ENCODE measurements around the gene HDAC11. TPM values are rescaled to one million over a fixed set of nuclear protein-coding genes. Genes with fewer than 3 reads are reported as not detected.
A peak's percentile ranks its signal among the peaks of the same experiment; 100 is the strongest.
"Not testable (repeated sequence)": the region's sequence is repeated elsewhere in the genome, so short reads cannot be mapped to it uniquely, and the experiment has no call there.

Gene HDAC11
- polyA plus RNA-seq, 10 donors = 11.6 to 18.0 (median 13.6) TPM

DNA sequence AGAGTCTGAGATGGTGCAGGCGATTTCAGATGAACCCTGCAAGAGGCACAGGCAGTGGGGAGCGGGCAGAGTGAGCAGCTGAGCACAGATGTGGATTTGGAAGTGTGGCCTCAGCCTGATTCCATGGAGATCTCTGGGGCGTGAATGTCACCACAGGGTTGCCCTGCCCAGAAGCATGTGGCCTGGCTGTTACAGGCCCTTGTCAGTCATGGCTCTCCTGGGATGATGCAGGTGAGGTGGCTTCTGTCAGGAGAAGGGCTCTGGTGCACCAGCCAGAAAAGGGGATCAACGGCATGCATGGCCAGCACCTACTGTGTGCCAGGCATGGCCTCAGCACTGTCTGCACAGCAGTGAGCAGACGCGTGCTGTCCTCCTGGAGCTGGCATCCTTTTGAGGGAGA is 11.9 kb downstream of the HDAC11 start:
- DNase-seq = no peak

DNA sequence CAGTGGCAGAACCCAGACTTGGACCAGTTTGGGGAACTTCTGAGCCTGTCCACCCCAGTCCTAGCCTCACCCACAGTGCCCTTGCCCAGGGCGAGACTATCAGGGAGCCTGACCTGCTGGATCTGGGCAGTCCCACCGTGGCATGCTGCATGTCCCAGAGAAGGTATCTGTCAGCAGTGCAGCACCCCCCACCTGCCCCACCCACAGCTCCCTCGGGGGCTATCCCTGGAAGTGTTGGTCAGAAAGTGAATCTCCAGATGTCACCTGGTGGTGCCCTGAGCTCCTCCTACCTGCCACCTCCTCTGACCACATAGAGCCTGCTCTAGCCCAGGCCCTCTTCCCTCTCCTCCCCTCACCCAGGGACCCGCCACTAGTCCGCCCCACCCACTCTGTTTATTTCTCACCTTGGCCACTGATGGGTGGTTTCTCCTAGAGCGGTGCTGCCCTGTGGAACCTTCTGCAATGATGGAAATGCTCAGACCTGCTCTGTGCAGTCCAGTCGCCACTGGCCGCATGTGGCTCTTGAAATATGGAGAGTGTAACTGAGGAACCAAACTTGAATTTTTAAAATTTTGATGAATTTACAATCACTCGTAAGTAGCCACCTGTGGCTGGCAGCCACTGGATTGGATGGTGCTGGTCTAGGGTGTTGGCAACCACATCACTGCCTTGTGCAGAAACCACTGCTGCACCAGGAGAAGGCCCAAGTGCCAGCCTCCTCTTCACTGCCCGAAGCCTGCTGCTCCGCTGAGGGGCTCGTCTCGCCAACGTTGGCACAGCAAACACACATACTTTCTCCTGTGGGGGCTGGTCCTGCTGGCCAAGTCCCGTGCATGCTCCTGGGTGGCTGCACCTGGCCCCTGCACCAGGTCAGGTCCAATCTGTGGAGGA is 13.1 kb downstream of the HDAC11 start:
- no peak for DNase-seq

DNA sequence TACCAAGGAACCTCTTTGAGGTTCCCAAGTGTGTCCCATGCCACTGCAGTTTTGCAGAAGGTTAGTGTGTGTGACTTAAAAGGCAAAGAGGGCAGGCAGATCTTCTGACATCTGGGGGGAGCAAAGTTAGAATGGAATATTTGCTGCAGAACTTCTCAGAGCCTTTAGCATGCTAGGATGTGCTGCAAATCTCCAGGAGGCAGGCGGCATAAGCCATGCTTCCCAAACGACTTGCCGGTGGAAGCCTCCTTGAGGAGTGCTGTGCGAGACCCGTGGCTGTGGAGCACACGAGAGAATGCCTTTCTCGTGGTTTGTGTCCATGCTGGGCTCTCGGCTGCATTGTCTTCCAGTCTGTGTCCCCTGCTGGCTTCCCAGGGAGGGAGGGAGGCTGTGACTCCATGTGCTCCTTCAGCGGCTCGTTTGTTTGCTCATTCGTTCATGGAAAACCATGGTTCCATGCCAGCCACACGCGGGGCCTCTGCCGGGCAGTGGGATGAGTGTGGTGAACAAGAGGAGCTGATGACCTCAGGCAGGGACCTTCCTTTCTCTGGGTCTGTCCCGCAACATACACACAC is 13.8 kb downstream of the HDAC11 start:
- no peak for DNase-seq

DNA sequence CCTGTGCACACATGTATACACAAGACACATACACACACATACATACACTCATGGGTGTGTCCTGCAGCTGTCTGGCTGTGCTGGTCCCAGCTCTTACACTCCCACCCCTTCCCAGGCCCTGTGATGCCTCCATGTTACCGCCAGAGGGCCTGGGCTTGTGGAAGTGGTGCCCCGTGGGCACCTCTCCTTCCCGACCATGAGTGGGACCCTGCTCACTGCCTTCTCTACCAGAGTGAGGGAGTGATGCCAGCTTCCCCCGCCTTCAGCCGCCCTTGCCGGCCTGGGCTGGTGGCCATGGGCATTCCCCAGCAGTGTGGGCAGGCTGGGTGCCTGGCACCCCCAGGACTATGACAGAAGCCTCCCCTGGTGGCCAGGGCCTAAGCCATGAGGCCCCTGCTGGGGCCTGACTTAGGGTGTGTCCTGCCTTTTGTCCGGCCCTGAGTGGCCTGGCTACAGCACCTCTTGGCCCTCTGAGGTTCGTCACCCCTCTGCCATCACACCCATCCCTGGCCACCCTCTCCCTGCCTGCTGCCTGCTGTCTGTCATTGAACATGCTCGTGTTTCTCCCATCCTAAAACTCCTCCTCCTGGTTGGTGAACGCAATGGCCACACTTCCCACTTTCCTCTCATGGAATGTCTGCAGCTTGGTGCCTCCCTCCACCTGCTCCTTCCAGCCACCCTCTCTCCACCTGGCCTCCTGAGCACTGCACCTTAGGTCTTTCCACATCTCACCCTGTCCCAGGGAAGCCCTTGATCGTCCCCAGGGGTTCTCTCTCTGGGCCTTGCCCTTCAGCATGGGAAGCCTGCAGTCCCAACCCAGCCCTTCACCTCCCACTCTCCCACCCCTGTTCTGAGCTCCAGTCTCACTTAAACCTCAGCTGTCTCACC is 14.6 kb downstream of the HDAC11 start:
- peak in 1 of 3 donors; percentile 42 for DNase-seq

DNA sequence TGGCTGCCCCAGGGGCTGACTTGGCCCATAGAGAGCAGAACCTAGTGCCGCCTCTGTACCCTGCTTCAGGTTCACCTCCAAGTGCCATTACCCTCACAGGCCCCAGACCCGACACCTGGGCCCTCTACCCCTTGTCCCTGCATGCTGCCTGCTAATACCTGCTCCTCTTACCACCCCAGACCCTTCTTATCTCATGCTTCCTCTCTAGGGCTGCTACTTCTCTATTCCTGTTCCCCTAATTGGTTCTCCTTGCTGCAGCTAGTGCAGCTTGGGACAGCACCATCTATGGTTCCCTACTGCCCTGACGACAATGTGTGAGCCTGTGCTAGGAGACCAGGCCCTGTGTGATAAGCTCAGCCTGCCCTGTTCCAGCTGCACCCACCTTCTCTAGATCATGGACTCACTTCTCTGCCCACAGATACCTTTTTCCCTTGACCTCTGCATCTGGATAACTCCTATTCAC is 15.3 kb downstream of the HDAC11 start:
- DNase-seq = no peak

DNA sequence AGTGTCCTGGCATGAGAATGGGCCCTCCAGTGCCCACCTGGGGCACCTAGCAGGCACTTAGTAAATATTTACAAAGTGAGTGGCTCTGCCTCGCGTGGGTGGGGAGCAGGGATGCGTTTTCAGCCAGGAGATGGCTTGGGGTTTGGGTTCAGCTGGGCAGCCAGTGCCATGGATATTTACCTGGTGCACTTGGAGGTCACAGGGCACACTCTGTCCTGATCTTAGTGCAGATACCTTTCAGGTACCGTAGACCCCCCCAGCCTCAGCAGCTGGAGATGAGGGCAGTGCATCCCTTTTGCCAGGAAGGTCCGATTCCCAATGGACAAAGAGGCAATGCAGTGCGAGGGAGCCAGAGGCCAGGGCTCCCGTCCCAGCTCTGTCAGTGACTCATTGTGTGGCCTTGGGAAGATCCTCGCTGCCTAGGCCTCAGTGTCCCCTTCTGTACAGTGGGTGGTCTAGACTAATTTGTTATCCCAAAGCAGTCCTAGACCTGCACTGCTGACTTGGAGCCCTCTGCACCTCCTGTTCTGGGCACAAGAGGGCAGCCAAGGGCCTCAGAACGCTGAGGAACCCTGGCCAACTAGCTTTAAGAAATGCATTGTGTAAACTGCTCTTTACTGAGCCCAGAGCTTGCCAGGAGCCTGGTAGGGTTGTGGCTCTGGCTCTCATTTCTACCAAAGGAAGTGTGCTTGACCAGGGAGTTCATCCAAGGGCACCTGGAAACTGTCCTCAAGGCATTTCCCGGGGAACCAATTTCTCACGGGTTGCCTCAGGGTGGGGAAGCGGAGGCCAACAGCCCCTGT is 16.0 kb downstream of the HDAC11 start:
- DNase-seq = peak; percentile 68 to 91 (median 88)

DNA sequence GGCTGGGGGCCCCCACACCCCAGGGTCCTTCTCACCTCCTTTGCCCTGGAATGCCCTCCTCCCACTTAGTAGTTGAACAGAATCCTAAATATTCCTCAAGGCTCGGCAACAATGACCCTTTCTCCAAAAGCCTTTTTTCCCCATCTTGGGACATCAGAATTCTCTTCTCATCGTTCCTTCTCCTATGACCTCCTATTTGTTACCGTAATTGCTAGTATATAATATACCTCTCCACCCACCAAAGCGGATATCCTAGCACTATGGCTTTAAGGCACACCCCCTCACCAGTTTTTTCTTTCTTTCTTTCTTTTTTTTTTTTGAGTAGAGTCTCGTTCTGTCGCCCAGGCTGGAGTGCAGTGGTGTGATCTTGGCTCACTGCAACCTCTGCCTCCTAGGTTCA is 16.8 kb downstream of the HDAC11 start:
- no peak for DNase-seq

DNA sequence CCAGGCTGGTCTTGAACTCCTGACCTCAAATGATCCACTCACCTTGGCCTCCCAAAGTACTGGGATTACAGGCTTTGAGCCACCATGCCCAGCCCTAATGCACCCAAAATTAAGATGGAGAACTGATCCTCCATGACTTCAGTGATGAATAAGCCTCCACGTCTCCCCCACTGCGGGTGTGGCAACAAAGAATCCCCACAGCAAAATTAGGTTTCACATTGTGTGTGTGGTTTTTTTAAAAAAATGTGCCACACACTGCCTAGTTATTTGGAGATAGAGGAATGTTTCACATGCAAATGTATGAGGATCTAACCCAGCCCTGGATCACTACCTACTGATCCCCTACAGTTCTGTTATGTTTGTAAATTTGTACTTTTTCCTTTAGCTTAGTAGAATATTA is 17.3 kb downstream of the HDAC11 start:
- DNase-seq = no peak

DNA sequence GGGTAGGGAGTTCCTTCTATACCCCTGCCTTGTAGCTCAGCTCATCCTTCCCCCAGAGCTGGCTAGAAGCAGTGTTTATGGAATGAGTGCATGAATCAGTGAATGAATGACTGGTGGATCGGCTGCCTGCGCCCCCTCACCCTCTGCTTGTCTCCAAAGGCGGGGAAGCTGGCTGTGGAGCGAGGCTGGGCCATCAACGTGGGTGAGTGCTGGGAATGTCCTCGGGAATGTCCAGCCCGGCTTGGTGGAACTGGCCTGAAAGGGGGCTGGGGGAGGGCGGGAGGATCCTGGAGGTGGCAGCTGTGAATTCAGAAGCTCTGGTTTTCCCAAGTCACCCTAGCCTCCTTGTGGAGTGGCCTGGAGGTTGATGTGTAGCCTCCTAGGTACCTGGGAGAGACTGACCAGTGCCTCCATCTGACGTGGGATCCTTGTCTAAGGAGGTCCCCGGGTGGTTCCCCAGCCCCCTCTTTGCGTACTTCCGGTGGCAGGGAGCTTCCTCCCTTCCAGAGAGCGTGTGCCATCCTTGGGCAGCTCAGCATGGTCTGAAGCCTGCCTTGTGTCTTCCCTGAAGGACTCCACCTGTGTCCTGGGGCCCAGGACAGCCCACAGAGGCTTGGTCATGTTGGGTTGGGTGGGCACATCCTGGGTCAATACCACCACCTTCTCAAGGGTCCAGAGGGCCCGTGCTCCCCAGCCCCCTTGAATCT is 18.4 kb downstream of the HDAC11 start:
- no peak for DNase-seq

DNA sequence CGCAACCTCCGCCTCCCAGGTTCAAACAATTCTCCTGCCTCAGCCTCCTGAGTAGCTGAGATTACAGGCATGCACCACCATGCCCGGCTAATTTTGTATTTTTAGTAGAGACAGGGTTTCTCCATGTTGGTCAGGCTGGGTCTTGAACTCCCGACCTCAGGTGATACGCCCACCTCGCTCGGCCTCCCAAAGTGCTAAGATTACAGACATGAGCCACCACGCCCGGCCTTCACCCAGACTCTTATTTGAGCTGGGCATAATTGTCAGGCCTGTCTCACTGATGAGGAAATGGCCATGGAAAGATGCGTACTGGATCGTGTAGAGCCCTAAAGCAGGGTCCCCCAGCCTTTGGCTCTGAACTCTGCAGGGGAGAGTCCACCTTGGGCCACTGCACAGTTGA is 19.1 kb downstream of the HDAC11 start:
- not testable (repeated sequence) for DNase-seq

DNA sequence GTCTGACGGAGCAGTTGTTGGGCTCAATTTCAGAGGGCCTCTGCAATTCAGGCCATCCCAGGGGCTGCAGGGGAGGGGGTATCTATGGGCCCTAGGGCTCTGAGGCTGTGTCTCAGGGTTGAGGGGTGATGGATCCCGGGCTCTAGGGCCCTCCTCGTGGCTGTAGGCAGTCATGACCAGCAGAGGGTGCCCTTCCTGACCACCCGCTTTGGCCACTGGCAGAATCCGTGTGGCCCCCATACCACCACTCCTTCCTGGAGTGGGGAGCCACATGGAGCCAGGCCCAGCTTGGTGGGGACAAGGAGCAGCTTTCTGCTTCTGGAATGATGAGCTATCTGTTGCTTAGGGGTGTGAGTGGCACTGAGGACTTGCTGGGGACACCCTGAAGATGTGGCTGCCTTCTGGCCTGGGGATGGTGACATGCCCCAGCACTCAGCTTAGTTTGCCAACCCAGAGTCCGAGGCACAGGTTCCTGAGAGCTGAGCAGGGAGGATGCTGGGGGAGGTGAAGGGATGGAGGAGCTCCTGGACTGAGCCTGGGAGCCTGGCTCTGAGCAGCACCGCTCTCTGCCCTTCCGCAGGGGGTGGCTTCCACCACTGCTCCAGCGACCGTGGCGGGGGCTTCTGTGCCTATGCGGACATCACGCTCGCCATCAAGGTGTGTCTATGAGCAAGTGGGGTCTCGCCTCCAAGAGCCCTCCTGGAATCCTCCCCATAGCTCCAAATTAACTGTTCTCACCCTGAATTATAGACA is 20.2 kb downstream of the HDAC11 start:
- DNase-seq = no peak

DNA sequence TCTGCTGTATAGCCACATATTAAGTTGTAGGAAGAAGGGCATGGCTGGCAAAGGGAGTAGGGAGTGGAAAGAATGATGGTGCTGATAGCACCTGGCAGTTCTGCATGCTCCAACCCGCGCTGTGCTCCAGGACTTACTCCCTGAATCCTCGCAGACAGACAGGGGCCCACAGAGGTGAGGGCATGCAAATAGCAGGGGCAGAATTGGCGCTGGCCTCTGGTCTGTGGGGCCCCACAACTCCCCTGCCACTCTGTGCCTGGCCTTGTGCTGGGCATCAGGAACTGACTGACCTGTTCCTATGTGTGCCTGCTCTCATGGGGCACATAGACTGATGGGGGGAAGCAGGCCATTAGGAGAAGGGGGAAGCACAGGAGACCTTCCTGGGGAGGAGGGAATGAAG is 20.9 kb downstream of the HDAC11 start:
- DNase-seq = no peak

DNA sequence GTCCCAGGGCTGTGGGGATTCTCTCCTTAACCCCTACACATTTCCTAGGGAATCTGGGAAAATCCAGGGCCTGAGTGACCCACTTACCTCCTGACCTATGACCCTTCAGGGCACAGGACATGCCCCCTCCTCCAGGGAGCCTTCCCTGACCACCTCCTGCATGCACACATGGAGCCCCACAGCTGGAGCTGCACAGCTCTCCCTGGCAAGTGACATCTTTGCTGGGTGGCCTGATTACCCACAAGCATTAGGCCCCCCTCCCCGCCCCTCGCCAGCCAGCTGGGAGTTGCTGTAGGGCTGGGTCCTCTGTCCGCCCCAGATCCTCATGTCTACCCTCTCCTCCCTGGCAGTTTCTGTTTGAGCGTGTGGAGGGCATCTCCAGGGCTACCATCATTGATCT is 21.4 kb downstream of the HDAC11 start:
- DNase-seq = no peak

DNA sequence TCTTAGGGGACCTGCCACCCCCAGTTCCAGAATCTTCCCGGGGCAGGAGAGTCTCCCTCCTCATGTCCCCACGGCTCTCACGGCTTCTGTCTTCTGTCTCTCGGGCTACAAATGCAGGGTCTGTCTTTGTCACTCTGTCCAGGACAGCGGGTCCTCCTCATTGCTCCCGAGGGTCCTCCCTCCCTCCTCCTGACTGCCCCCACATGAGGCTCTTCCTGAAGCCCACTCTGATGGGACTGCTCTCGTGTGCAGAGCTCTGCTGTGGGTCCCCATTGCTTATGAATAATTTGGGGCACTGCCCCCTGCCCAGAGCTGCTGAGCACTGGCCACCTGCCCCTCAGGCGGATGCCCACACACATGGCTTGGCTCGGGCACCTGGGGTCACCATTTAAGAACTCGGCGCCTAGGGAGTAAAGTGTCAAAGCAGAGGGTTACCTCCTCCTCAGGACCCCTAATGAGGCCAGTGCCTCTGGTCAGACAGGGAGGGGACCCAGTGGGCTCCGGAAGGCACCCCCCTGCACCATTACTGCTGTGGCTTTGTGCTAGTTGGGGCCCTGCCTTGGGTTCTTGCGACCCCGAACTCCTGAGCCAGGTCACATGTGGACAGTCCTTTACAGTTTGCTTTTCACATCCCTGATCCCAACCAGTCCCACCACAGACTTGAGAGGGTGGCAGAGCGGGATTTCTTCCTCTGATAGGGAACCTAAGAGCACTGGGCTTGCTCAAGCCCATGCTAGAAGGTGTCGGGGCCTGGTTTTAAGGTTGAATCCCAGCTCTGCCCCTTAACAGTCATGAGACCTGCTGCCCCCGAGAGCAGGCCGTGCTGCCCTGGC is 22.1 kb downstream of the HDAC11 start:
- DNase-seq = no peak

DNA sequence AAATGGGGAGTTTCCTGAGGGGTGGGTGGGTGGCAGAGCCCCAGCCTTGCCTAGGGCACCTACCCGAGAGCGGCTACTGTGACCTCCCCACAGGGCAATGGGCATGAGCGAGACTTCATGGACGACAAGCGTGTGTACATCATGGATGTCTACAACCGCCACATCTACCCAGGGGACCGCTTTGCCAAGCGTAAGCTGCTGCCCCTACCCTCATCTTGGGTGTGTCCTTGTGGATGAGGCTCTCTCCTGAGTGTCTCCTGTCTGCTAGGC is 22.6 kb downstream of the HDAC11 start:
- no peak for DNase-seq

DNA sequence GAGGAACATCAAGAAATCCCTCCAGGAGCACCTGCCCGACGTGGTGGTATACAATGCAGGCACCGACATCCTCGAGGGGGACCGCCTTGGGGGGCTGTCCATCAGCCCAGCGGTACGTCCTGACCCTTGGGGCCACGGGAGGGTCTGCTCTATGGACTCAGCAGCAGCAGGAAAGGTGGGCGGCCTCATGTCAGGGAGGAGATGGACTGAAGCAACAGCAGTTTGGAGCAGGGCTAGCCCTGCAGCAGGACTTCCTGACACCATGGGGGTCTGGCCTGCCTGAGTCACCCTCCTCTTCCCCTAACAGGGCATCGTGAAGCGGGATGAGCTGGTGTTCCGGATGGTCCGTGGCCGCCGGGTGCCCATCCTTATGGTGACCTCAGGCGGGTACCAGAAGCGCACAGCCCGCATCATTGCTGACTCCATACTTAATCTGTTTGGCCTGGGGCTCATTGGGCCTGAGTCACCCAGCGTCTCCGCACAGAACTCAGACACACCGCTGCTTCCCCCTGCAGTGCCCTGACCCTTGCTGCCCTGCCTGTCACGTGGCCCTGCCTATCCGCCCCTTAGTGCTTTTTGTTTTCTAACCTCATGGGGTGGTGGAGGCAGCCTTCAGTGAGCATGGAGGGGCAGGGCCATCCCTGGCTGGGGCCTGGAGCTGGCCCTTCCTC is 24.2 kb downstream of the HDAC11 start:
- DNase-seq = no peak

DNA sequence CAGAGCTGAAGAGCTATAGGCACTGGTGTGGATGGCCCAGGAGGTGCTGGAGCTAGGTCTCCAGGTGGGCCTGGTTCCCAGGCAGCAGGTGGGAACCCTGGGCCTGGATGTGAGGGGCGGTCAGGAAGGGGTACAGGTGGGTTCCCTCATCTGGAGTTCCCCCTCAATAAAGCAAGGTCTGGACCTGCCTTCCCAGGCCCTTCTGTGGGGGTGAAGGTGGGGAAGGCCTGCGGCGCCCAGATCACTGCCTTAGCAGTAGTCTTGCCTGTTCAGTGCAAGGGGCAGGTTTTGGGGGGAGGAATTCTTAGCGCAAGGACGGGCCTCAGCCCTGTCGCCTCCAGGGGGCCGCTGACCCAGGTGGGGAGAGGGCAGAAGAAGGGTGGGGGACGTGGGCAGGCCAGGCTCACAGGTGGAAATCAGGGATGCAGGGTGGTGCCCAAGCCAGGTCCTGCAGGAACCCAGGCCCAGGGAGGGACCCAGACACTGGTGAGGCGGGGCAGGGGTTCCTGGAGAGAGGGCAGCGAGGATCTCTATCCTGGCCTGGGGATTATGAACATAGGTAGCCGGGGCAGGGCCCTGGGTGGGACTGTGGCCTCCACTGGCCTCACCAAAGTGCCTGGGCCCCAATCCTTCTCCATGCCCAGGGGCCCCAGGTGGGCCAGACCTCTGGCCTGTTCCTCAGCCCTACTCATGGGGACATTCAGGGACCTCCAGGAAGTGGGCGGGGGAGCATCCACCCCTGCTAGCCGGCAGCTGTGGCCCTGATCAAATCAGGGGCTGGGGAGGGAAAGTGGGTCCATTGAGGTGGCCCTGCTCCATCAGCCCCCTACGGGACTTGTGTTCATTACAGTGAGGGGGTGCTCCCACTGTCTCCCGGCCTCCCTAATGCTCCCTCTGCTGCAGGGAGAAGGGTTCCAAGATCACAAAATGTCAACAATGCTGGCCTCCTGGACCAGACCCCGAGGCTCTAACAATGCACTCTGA is 25.3 kb downstream of the HDAC11 start:
- DNase-seq = no peak

DNA sequence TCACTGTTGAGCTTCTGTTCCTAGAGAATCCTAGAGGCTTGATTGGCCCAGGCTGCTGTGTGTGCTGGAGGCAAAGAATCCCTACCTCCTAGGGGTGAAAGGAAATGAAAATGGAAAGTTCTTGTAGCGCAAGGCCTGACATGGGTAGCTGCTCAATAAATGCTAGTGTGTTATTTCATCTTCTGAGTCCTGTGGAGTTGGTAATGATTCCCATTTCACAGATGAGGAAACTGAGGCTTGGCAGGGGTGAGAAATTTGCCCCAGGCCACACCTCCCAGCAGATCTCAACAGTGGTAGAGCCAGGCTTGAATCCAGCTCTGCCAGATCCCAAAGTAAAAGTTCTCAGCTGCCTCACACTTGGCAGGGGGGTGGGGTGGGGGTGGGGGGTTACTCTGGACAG is 26.1 kb downstream of the HDAC11 start:
- DNase-seq = no peak

Data from muscle of back (tissue), 11 donors.